ENCODE data around the gene ZBTB32.

ZBTB32 gene

GRCh38 chr19:35718345-35719041, 14.1 kb downstream of the ZBTB32 start (continued):
- TF ChIP-seq ZNF214 (tag by site-specific recombination; IDR thresholded peaks at IDR 0.05; ENCODE audit: borderline replicate concordance) (no peak), ZNF311 (tag by site-specific recombination; IDR thresholded peaks at IDR 0.05; ENCODE audit: borderline replicate concordance) (no peak), ZSCAN23 (tag by site-specific recombination; IDR thresholded peaks at IDR 0.05) (0 out of 2 replicates have a peak, but pooled peaks have one; percentile 19), ZNF670 (tag by site-specific recombination; IDR thresholded peaks at IDR 0.05; ENCODE audit: low read depth) (no peak), ZNF571 (tag by site-specific recombination; IDR thresholded peaks at IDR 0.05) (no peak), ZNF555 (tag by site-specific recombination; conservative IDR thresholded peaks at IDR 0.05) (no peak), KLF7 (tag by site-specific recombination; IDR thresholded peaks at IDR 0.05; ENCODE audit: borderline replicate concordance) (no peak), SP7 (tag by site-specific recombination; IDR thresholded peaks at IDR 0.05) (no peak), ZXDB (tag by site-specific recombination; IDR thresholded peaks at IDR 0.05) (peak; percentile 79), ZNF530 (tag by site-specific recombination; IDR thresholded peaks at IDR 0.05; ENCODE audit: low read depth) (no peak), ZNF48 (tag by site-specific recombination; IDR thresholded peaks at IDR 0.05) (no peak), ZNF239 (tag by site-specific recombination; IDR thresholded peaks at IDR 0.05) (0 out of 2 replicates have a peak, but pooled peaks have one; percentile 23), ZBTB44 (tag by site-specific recombination; IDR thresholded peaks at IDR 0.05) (no peak), ZNF585B (tag by site-specific recombination; IDR thresholded peaks at IDR 0.05) (no peak), ZNF660 (tag by site-specific recombination; IDR thresholded peaks at IDR 0.05) (no peak), ZNF521 (tag by site-specific recombination; IDR thresholded peaks at IDR 0.05) (no peak), ZNF398 (tag by site-specific recombination; IDR thresholded peaks at IDR 0.05) (no peak), SCRT1 (tag by site-specific recombination; IDR thresholded peaks at IDR 0.05; ENCODE audit: borderline replicate concordance) (no peak), ZNF473 (tag by site-specific recombination; IDR thresholded peaks at IDR 0.05) (no peak), BCL11A (tag by site-specific recombination; IDR thresholded peaks at IDR 0.05; ENCODE audit: low read depth) (no peak), GLI4 (tag by site-specific recombination; IDR thresholded peaks at IDR 0.05) (no peak), ZNF202 (tag by site-specific recombination; IDR thresholded peaks at IDR 0.05; ENCODE audit: borderline replicate concordance) (no peak), ZNF501 (tag by site-specific recombination; IDR thresholded peaks at IDR 0.05) (peak; percentile 53; the same call in 1 of the 2 replicates), ZNF266 (tag by site-specific recombination; IDR thresholded peaks at IDR 0.05; ENCODE audit: low read depth) (no peak), ZNF155 (tag by site-specific recombination; IDR thresholded peaks at IDR 0.05) (no peak), ZNF184 (tag by site-specific recombination; IDR thresholded peaks at IDR 0.05) (no peak), GLIS1 (tag by site-specific recombination; IDR thresholded peaks at IDR 0.05) (no peak), ZNF248 (tag by site-specific recombination; IDR thresholded peaks at IDR 0.05) (no peak), ZNF560 (tag by site-specific recombination; IDR thresholded peaks at IDR 0.05; ENCODE audit: borderline replicate concordance) (no peak), KLF16 (tag by site-specific recombination; IDR thresholded peaks at IDR 0.05) (peak; percentile 58; the same call in 1 of the 2 replicates), ZNF692 (tag by site-specific recombination; IDR thresholded peaks at IDR 0.05) (peak; percentile 37; the same call in 1 of the 2 replicates)
- TF ChIP-seq, protein P1, sequence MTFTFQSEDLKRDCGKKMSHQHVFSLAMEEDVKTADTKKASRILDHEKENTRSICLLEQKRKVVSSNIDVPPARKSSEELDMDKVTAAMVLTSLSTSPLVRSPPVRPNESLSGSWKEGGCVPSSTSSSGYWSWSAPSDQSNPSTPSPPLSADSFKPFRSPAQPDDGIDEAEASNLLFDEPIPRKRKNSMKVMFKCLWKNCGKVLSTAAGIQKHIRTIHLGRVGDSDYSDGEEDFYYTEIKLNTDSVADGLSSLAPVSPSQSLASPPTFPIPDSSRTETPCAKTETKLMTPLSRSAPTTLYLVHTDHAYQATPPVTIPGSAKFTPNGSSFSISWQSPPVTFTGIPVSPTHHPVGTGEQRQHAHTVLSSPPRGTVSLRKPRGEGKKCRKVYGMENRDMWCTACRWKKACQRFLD (tag by site-specific recombination; IDR thresholded peaks at IDR 0.05): no peak

All from HEK293 (cell line).